GM12891 (cell line): ENCODE measurements around the gene NFU1.
"Not testable (repeated sequence)": the region's sequence is repeated elsewhere in the genome, so short reads cannot be mapped to it uniquely, and the experiment has no call there.

ENCODE experiments used
- DNase-seq: peaks from one replicate; pipeline ENCODE4 v3.0.0; 2011; ENCODE audit warnings: low spot score; ENCODE audit not compliant: insufficient read length
- FAIRE-seq: peaks from 2 replicates; lab custom pipeline; 2011; peaks lifted over from hg19 to GRCh38; lab: Jason Lieb, UNC
- PAX5 ChIP-seq: IDR thresholded peaks from 2 replicates; pipeline ENCODE4 v1.6.1; 2011; ENCODE audit warnings: low read length, moderate library complexity, mild to moderate bottlenecking; ENCODE audit not compliant: insufficient read depth, severe bottlenecking
- POLR2A ChIP-seq: IDR thresholded peaks from 2 replicates; pipeline ENCODE4 v1.6.1; 2011; ENCODE audit warnings: low read depth, low read length, control low read depth
- POLR2AphosphoS5 ChIP-seq: IDR thresholded peaks from 2 replicates; pipeline ENCODE4 v1.6.1; 2011; ENCODE audit warnings: low read depth, low read length, control low read depth
- POU2F2 ChIP-seq: IDR thresholded peaks from 2 replicates; pipeline ENCODE4 v1.6.1; 2011; ENCODE audit warnings: low read depth, mild to moderate bottlenecking, control low read depth, low read length, moderate library complexity
- SPI1 ChIP-seq: IDR thresholded peaks from 2 replicates; pipeline ENCODE4 v1.6.1; 2011; ENCODE audit warnings: low read depth, low read length, control low read depth
- TAF1 ChIP-seq: IDR thresholded peaks from 2 replicates; pipeline ENCODE4 v1.6.1; 2011; ENCODE audit warnings: low read depth, low read length, control low read depth

The NFU1 gene

DNA sequence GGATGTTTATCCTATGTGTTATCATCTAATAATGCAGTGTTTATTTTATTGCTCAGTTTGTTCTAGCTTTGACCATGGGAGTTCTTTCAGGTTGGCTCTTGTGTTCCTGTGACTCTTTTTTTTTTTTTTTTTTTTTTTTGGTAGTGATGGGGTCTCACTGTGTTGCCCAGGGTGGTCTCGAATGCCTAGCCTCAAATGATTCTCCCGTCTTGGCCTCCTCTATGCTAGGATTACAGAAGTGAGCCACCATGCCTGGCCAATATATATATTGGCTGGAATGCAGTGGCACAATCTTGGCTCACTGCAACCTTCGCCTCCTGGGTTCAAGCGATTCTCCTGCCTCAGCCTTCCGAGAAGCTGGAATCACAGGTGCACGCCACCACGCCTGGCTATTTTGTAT is 18.9 kb upstream of the NFU1 start:
- TF ChIP-seq PAX5 (no peak), POLR2AphosphoS5 (no peak), TAF1 (no peak)
- no peak for FAIRE-seq
- DNase-seq, result no peak

DNA sequence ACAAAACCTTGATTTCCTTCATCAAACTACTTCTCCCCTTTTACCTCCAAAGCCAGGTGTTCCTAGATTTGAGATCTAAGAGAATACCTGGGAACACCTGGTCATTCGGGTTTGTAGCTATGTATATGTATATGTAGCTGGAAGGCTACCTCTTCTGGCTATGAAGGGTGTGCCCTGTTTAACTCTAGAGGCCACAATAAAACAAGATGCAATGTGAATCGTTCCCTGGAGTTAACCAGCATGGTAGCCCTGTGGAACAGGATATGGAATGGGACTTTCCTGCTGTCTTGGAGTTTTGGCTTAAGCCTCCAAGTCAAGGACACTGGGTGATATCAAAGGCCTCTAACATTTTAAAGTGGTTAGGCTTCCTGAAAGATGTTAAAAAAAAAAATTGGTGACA is 17.7 kb upstream of the NFU1 start:
- FAIRE-seq, result no peak
- DNase-seq, result no peak
- no peak for TF ChIP-seq POLR2AphosphoS5
- TF ChIP-seq POU2F2, result no peak
- no peak for TF ChIP-seq TAF1
- no peak for TF ChIP-seq SPI1
- no peak for TF ChIP-seq POLR2A
- TF ChIP-seq PAX5, result no peak

DNA sequence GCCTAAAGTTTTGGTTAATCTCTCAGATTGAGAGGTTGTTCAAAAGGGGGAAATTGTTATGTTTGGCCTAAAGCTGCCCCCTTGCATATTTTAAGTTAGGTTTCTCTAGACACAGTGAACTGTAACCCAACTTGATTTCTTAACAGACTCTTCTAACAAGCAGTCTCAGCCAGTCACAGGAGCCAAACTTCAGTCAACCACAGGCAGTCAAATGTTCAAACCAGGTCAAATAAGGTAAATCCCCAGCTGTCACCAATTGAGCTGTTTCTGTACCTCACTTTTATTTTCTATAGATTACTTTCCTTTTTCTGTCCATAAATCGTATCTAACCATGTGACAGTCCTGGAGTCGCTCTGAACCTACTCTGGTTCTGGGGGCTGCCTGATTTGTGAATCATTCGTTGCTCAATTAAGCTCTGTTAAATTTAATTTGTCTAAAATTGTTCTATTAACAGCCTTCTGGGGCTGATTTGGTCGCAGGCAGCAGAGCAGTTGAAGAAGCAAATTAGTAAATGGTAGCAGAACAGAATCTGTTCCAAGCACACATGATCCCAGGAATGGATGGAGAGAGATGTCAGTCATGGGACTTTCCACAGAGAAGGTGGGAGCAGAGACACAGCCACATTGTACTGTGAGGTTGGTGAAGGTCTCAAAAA is 16.4 kb upstream of the NFU1 start:
- peak; percentile 66 for FAIRE-seq

DNA sequence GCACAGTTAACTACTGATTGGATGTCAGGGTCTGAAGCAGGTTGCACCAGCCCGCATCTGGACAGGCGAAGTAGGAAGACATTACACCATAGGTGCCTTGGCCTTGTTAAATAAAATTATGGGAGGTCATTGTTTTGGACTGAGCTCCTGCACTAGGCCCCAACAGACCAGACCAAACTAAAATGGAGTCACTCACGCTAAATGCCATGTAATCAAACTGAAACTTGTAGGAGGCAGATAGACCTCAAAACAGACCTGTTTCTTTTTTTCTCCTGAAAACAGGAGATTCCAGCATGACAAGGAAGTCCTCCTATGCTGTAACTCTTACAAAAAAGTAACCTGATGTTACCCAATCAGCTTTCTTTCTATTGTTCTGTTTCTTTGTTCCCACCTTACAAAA is 15.5 kb upstream of the NFU1 start:
- TF ChIP-seq POU2F2 (no peak), TAF1 (no peak), POLR2AphosphoS5 (no peak), SPI1 (no peak), POLR2A (no peak), PAX5 (no peak)
- FAIRE-seq (no peak), DNase-seq (no peak)

More for the DNA sequence above, 16.4 kb upstream of the NFU1 start:
- TF ChIP-seq PAX5 (no peak), POLR2A (no peak), TAF1 (no peak), POLR2AphosphoS5 (no peak), SPI1 (no peak), POU2F2 (no peak)
- DNase-seq, result peak; percentile 25

DNA sequence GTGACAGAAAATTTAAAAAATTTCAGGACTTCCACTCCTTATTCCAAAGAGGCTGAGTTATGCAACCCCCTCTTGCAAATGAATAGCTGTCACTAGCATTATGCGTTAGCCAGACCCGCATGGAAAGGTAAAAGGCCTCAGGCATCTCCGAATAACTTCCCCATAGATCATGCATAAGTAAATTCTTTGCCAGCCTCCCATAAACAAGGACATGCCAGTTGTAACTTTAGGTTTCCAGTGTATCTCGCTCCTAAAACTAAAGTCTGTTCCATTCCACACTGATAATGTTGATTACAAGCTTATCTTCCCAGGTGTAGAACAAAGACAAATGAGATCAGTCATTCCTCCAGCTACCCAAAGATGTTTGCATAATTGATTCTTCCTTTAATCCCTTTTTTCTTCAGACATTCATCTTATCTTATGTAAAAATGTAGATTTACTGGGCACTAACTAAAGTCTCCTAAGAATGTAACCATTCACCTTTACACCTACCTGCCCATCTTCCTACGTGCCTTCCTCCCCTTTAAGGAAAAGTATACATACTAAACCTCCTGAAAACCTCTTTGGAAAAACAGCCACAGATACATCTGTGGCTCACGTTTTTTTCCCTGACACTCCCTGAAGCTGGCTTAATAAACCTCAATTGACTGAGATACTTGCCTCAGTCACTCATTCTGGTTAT is 13.6 kb upstream of the NFU1 start:
- DNase-seq, result no peak
- FAIRE-seq, result no peak
- TF ChIP-seq PAX5 (no peak), POLR2AphosphoS5 (no peak), SPI1 (no peak), POU2F2 (no peak), POLR2A (no peak), TAF1 (no peak)

DNA sequence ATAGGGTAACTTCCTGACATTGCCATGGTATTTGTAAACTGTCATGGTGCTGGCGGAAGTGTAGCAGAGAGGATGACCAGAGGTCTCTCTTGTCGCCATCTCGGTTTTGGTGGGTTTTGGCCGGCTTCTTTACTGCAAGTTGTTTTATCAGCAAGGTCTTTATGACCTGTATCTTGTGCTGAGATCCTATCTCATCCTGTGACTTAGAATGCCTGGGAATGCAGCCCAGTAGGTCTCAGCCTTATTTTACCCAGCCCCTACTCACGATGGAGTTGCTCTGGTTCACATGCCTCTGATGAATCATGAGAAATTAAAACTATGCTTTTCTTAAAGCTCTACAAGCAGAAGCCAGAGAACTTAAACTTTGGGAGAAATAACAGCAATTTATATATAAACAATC is 12.7 kb upstream of the NFU1 start:
- FAIRE-seq, result no peak
- DNase-seq, result no peak
- TF ChIP-seq POLR2A (no peak), PAX5 (no peak), TAF1 (no peak), POLR2AphosphoS5 (no peak)

DNA sequence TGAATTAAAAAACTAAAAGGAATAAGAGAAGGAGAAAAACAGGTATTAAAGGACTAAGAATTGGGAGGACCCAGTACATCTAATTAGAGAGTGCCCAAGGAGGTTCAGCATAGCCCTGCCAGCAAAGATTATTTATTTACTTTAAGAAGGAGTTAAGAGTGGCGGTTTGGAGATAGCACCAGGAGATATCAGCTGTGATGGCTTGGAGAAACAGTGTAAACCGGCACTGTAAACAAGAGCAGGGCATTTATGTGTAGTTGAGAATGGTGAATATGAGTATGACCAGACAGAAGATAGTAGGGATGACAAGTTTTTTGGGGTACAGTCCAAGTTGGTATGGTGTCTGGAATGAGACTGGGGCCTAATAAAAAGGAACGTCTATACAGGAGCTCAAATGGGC is 6.4 kb upstream of the NFU1 start:
- not testable (repeated sequence) for DNase-seq, FAIRE-seq

DNA sequence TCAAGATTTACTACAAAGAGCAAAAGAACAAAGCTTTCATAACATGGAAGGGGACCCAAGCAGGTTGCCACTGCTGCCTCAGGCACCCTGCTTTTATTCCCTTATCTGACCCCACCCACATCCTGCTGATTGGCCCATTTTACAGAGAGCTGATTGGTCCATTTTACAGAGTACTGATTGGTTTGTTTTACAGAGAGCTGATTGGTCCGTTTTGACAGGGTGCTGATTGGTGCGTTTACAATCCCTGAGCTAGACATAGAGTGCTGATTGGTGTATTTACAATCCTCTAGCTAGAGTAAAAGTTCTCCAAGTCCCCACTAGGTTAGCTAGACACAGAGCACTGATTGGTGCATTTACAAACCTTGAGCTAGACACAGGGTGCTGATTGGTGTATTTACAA is 2.3 kb upstream of the NFU1 start:
- FAIRE-seq, result not testable (repeated sequence)

DNA sequence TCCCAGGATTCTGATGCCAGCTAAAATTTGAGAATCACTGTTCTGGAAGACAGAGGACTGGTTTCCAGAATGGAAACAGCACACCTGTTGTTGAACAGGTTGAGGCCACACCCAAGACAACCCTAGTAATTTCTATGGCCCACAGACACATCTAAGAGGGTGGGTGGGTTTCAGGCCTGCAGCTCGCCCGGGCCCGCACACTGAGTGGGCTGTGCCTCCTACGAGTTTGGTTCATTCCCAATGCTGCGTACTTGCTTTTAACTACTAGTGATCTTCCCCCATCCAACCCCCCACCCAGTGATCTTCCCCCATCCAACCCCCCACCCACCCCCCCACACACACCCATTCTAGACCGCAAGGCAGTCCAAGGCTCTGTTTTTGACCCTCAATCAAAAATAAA is 1.3 kb upstream of the NFU1 start:
- DNase-seq (no peak), FAIRE-seq (no peak)
- TF ChIP-seq POLR2A, result no peak
- TF ChIP-seq SPI1, result no peak
- no peak for TF ChIP-seq POU2F2
- no peak for TF ChIP-seq PAX5
- no peak for TF ChIP-seq TAF1
- no peak for TF ChIP-seq POLR2AphosphoS5

More for the DNA sequence above, 2.3 kb upstream of the NFU1 start:
- DNase-seq, result not testable (repeated sequence)

DNA sequence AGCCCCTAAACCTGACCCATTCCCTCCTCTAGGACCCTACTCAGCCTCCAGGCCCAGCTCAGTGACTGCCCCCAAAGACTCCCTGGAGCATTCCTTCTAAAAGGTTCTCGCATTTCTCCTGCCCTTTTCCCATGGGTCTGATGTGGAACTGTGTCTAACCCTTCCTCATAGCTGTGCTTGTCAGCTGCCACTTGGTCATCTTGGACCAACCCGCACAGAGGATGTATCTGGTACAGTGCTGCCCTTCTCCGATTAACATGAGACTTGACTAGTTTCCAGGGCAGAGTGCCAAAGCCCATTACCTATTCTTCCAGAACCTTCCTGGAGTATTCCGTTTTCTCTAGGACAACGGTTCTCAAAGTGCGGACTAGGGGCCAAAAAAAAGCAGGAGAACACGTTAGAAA is 518 bp upstream of the NFU1 start:
- no peak for DNase-seq
- TF ChIP-seq TAF1 (no peak), POLR2AphosphoS5 (no peak; the same call in 1 of the 2 replicates), POLR2A (no peak), POU2F2 (no peak), SPI1 (no peak), PAX5 (no peak)
- FAIRE-seq, result no peak
